SK-N-SH treated with all-trans-retinoic acid at 6 μM for 48 hours (cell line): ENCODE data around the gene LSAMP.

Experiments used
- BACH2 ChIP-seq: fragments of 250-450 bp; sonication (Bioruptor Pico); IDR thresholded peaks from 2 replicates; pipeline ENCODE4 v1.9.0; 2021; ENCODE audit warnings: mild to moderate bottlenecking, borderline replicate concordance
- CREB5 ChIP-seq: fragments of 250-450 bp; sonication (Bioruptor Pico); IDR thresholded peaks from 2 replicates; pipeline ENCODE4 v1.5.1; 2020; ENCODE audit warnings: low read depth, mild to moderate bottlenecking, moderate library complexity
- CSDC2 ChIP-seq: fragments of 250-450 bp; sonication (Bioruptor Pico); IDR thresholded peaks from 2 replicates; pipeline ENCODE4 v1.5.0; 2020; ENCODE audit warnings: mild to moderate bottlenecking, moderate library complexity
- ESRRG ChIP-seq: fragments of 250-450 bp; sonication (Bioruptor Pico); IDR thresholded peaks from 2 replicates; pipeline ENCODE4 v1.6.1; 2021; ENCODE audit warnings: mild to moderate bottlenecking
- GLIS3 ChIP-seq: fragments of 250-450 bp; sonication (Bioruptor Pico); IDR thresholded peaks from 2 replicates; pipeline ENCODE4 v1.5.0; 2020; ENCODE audit warnings: mild to moderate bottlenecking, moderate library complexity
- ISL1 ChIP-seq: fragments of 250-450 bp; sonication (Bioruptor Pico); IDR thresholded peaks from 2 replicates; pipeline ENCODE4 v2.1.2; 2022; ENCODE audit warnings: mild to moderate bottlenecking, moderate library complexity
- POU6F1 ChIP-seq: fragments of 250-450 bp; sonication (Bioruptor Pico); IDR thresholded peaks from 2 replicates; pipeline ENCODE4 v1.8.0; 2021; ENCODE audit warnings: low read depth, mild to moderate bottlenecking, moderate library complexity, borderline replicate concordance
- PPARA ChIP-seq: fragments of 250-450 bp; sonication (Bioruptor Pico); IDR thresholded peaks from 2 replicates; pipeline ENCODE4 v1.5.0; 2020; ENCODE audit warnings: mild to moderate bottlenecking, borderline replicate concordance

GRCh38 chr3:116001151-116001621 is 444.1 kb downstream of the LSAMP start:
- TF ChIP-seq CSDC2 (no peak), PPARA (CRISPR knock-in tag) (no peak), GLIS3 (CRISPR knock-in tag) (no peak), CREB5 (CRISPR knock-in tag) (no peak), ESRRG (CRISPR knock-in tag) (no peak), BACH2 (no peak), ISL1 (peak; percentile 41; the same call in 1 of the 2 replicates), POU6F1 (CRISPR knock-in tag) (no peak)
